ENCODE measurements around the gene ARHGAP23.
A peak's percentile ranks its signal among the peaks of the same experiment; 100 is the strongest.
"Not testable (repeated sequence)": the region's sequence is repeated elsewhere in the genome, so short reads cannot be mapped to it uniquely, and the experiment has no call there.

The ARHGAP23 gene

GRCh38 chr17:38474666-38475065, 46.4 kb downstream of the ARHGAP23 start:
- TF ChIP-seq CTCF (IDR thresholded peaks at IDR 0.05; ENCODE audit: low read length), result peak; percentile 25; the same call in 1 of the 2 replicates
- not testable (repeated sequence) for H3K4me1 ChIP-seq (ENCODE audit: insufficient read depth, low read length, severe bottlenecking); H3K4me2 ChIP-seq (ENCODE audit: low read length); H3K27me3 ChIP-seq (ENCODE audit: insufficient read depth, low read length); H4K20me1 ChIP-seq (ENCODE audit: insufficient read depth, low read length); H3K9me3 ChIP-seq (ENCODE audit: low read length); H3K36me3 ChIP-seq (ENCODE audit: insufficient read depth, low read length); H3K79me2 ChIP-seq (ENCODE audit: insufficient read depth, low read length); H3K4me3 ChIP-seq (ENCODE audit: low read depth, low read length, poor library complexity, severe bottlenecking); H3F3A ChIP-seq (ENCODE audit: insufficient read depth, low read length); H3K27ac ChIP-seq (ENCODE audit: low read depth, low read length, poor library complexity, severe bottlenecking); H3K9ac ChIP-seq (ENCODE audit: low read length); H2AFZ ChIP-seq (ENCODE audit: low read length); H3K9me2 ChIP-seq (ENCODE audit: low read depth, low read length)

GRCh38 chr17:38476549-38476948, 48.3 kb downstream of the ARHGAP23 start:
- Histone ChIP-seq H3K4me1 (ENCODE audit: insufficient read depth, low read length, severe bottlenecking) (no peaks in the 10 kb centered on the region), H3K9ac (ENCODE audit: low read length) (no peak overlapping the region), H3K27me3 (ENCODE audit: insufficient read depth, low read length) (no peaks in the 10 kb centered on the region), H2AFZ (ENCODE audit: low read length) (no peak overlapping the region), H3K4me3 (ENCODE audit: low read depth, low read length, poor library complexity, severe bottlenecking) (no peak overlapping the region), H3K27ac (ENCODE audit: low read depth, low read length, poor library complexity, severe bottlenecking) (no peak overlapping the region), H4K20me1 (ENCODE audit: insufficient read depth, low read length) (no peaks in the 10 kb centered on the region), H3F3A (ENCODE audit: insufficient read depth, low read length) (no peaks in the 10 kb centered on the region), H3K79me2 (ENCODE audit: insufficient read depth, low read length) (no peaks in the 10 kb centered on the region), H3K9me3 (ENCODE audit: low read length) (no peaks in the 10 kb centered on the region), H3K4me2 (ENCODE audit: low read length) (no peak overlapping the region), H3K9me2 (ENCODE audit: low read depth, low read length) (no peaks in the 10 kb centered on the region), H3K36me3 (ENCODE audit: insufficient read depth, low read length) (no peaks in the 10 kb centered on the region)
- TF ChIP-seq CTCF (IDR thresholded peaks at IDR 0.05; ENCODE audit: low read length), result no peak
- no peak for TF ChIP-seq EZH2 (IDR thresholded peaks at IDR 0.05; ENCODE audit: borderline replicate concordance, low read length)

GRCh38 chr17:38477417-38477816, 49.2 kb downstream of the ARHGAP23 start:
- not testable (repeated sequence) for H3K4me1 ChIP-seq (ENCODE audit: insufficient read depth, low read length, severe bottlenecking); H3K27me3 ChIP-seq (ENCODE audit: insufficient read depth, low read length)

GRCh38 chr17:38477951-38478350, 49.7 kb downstream of the ARHGAP23 start:
- H3K27ac ChIP-seq (ENCODE audit: low read depth, low read length, poor library complexity, severe bottlenecking); H4K20me1 ChIP-seq (ENCODE audit: insufficient read depth, low read length); H3K4me3 ChIP-seq (ENCODE audit: low read depth, low read length, poor library complexity, severe bottlenecking); H3K27me3 ChIP-seq (ENCODE audit: insufficient read depth, low read length); H3K9ac ChIP-seq (ENCODE audit: low read length); H3K4me1 ChIP-seq (ENCODE audit: insufficient read depth, low read length, severe bottlenecking); H3K9me3 ChIP-seq (ENCODE audit: low read length); H3K9me2 ChIP-seq (ENCODE audit: low read depth, low read length); H2AFZ ChIP-seq (ENCODE audit: low read length); H3K79me2 ChIP-seq (ENCODE audit: insufficient read depth, low read length); H3K36me3 ChIP-seq (ENCODE audit: insufficient read depth, low read length); H3K4me2 ChIP-seq (ENCODE audit: low read length); H3F3A ChIP-seq (ENCODE audit: insufficient read depth, low read length): not testable (repeated sequence)

More at GRCh38 chr17:38477417-38477816, 49.2 kb downstream of the ARHGAP23 start:
- H3K4me3 ChIP-seq (ENCODE audit: low read depth, low read length, poor library complexity, severe bottlenecking); H3K27ac ChIP-seq (ENCODE audit: low read depth, low read length, poor library complexity, severe bottlenecking); H3K4me2 ChIP-seq (ENCODE audit: low read length); H3K9me2 ChIP-seq (ENCODE audit: low read depth, low read length); H3K9me3 ChIP-seq (ENCODE audit: low read length); H3K9ac ChIP-seq (ENCODE audit: low read length); H3F3A ChIP-seq (ENCODE audit: insufficient read depth, low read length); H3K79me2 ChIP-seq (ENCODE audit: insufficient read depth, low read length); H2AFZ ChIP-seq (ENCODE audit: low read length); H4K20me1 ChIP-seq (ENCODE audit: insufficient read depth, low read length); H3K36me3 ChIP-seq (ENCODE audit: insufficient read depth, low read length): not testable (repeated sequence)

GRCh38 chr17:38478667-38479066, 50.4 kb downstream of the ARHGAP23 start:
- H3K27me3 ChIP-seq (ENCODE audit: insufficient read depth, low read length); H3K79me2 ChIP-seq (ENCODE audit: insufficient read depth, low read length); H2AFZ ChIP-seq (ENCODE audit: low read length); H3K9me2 ChIP-seq (ENCODE audit: low read depth, low read length); H3F3A ChIP-seq (ENCODE audit: insufficient read depth, low read length); H3K9me3 ChIP-seq (ENCODE audit: low read length); H3K36me3 ChIP-seq (ENCODE audit: insufficient read depth, low read length); H3K9ac ChIP-seq (ENCODE audit: low read length); H3K4me1 ChIP-seq (ENCODE audit: insufficient read depth, low read length, severe bottlenecking); H4K20me1 ChIP-seq (ENCODE audit: insufficient read depth, low read length); H3K4me3 ChIP-seq (ENCODE audit: low read depth, low read length, poor library complexity, severe bottlenecking); H3K27ac ChIP-seq (ENCODE audit: low read depth, low read length, poor library complexity, severe bottlenecking); H3K4me2 ChIP-seq (ENCODE audit: low read length): not testable (repeated sequence)

- not testable (repeated sequence) for H3F3A ChIP-seq (ENCODE audit: insufficient read depth, low read length); H3K36me3 ChIP-seq (ENCODE audit: insufficient read depth, low read length); H3K4me3 ChIP-seq (ENCODE audit: low read depth, low read length, poor library complexity, severe bottlenecking)
These were observed 53.9 kb downstream of the ARHGAP23 start for GRCh38 chr17:38482039-38482699.

More at GRCh38 chr17:38482039-38482699, 53.9 kb downstream of the ARHGAP23 start:
- not testable (repeated sequence) for H3K79me2 ChIP-seq (ENCODE audit: insufficient read depth, low read length); H3K27ac ChIP-seq (ENCODE audit: low read depth, low read length, poor library complexity, severe bottlenecking); H3K27me3 ChIP-seq (ENCODE audit: insufficient read depth, low read length); H2AFZ ChIP-seq (ENCODE audit: low read length); H3K9ac ChIP-seq (ENCODE audit: low read length); H3K9me3 ChIP-seq (ENCODE audit: low read length); H4K20me1 ChIP-seq (ENCODE audit: insufficient read depth, low read length); H3K9me2 ChIP-seq (ENCODE audit: low read depth, low read length); H3K4me2 ChIP-seq (ENCODE audit: low read length)
- peaks cover 11% of the 10 kb centered on the region for H3K4me1 ChIP-seq (ENCODE audit: insufficient read depth, low read length, severe bottlenecking)

All from OCI-LY1 (cell line).